Endothelial cell of umbilical vein (primary cell): ENCODE measurements around the gene KRT74.

Experiments used
- EZH2 ChIP-seq: IDR thresholded peaks from 2 replicates; pipeline ENCODE4 v1.6.1; 2012; ENCODE audit warnings: borderline replicate concordance, low read depth, mild to moderate bottlenecking, moderate library complexity, low read length, inconsistent platforms; ENCODE audit not compliant: severe bottlenecking
- POLR2AphosphoS5 ChIP-seq: IDR thresholded peaks from 2 replicates; pipeline ENCODE4 v1.6.1; 2012; ENCODE audit warnings: low read depth, mild to moderate bottlenecking, control low read depth, low read length, moderate library complexity; ENCODE audit not compliant: insufficient read depth

DNA sequence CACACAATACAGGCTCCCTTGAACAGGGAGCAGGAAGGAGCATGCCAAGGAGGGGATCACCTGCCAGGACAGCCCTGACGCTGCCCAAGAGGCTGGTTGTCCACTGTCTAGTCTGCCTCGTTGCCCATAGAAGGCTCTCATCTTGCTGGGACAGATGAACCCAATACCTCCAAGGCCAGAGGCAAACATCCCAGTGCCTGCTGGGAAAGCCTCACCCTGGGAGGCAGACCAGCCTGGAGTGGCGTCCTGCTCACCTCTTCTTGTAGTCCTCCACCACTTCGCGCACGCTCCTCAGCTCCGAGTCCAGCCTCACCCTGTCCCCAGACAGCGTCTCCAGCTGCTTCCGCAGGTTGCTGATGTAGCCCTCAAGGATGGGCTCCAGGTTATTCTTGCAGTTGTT is 42.3 kb upstream of the KRT74 start:
- TF ChIP-seq POLR2AphosphoS5 (no peak), EZH2 (no peak)
